Lung (tissue), 12 donors: ENCODE measurements around the gene C2orf42. TPM values are rescaled to one million over a fixed set of nuclear protein-coding genes. Genes with fewer than 3 reads are reported as not detected.

ENCODE experiments used
- ATAC-seq: fragments of 200-7000 bp; cut with Tn5 transposase; one replicate; pipeline ENCODE4 v1.9.1; 2020; ENCODE audit warnings: moderate number of reproducible peaks; ENCODE audit not compliant: insufficient read depth, low FRiP score
- DNase-seq, 3 donors: peaks; one replicate each; pipeline ENCODE4 v3.0.0-alpha.2; 2013 to 2017
- H3K27ac ChIP-seq, 2 donors: one replicate each; pipeline ENCODE4 v1.5.1; 2013; ENCODE audit warnings: mild to moderate bottlenecking in 2 of 2, moderate library complexity in 2 of 2, control low read depth in 1 of 2, inconsistent platforms in 1 of 2, low read depth in 1 of 2, low read length in 1 of 2
- H3K27me3 ChIP-seq, 3 donors: one replicate each; pipeline ENCODE4 v1.5.1; 2013; ENCODE audit warnings: low read length in 2 of 3; ENCODE audit not compliant: control insufficient read depth in 3 of 3, insufficient read depth in 3 of 3
- H3K36me3 ChIP-seq, 4 donors: one replicate each; pipeline ENCODE4 v1.5.1; 2013; ENCODE audit warnings: low read length in 4 of 4, mild to moderate bottlenecking in 1 of 4, moderate library complexity in 1 of 4; ENCODE audit not compliant: control insufficient read depth in 4 of 4, insufficient read depth in 4 of 4
- H3K4me1 ChIP-seq, 5 donors: one replicate each; pipeline ENCODE4 v1.5.1; 2013; ENCODE audit warnings: low read length in 5 of 5, mild to moderate bottlenecking in 2 of 5, moderate library complexity in 1 of 5; ENCODE audit not compliant: control insufficient read depth in 5 of 5, insufficient read depth in 5 of 5
- H3K4me3 ChIP-seq: one replicate; pipeline ENCODE4 v1.5.1; 2013; ENCODE audit warnings: mild to moderate bottlenecking, control low read depth, moderate library complexity
- H3K9ac ChIP-seq, 2 donors: one replicate each; pipeline ENCODE4 v1.5.1; 2013; ENCODE audit warnings: low read length in 2 of 2, control low read depth in 1 of 2; ENCODE audit not compliant: insufficient read depth in 1 of 2
- H3K9me3 ChIP-seq, 4 donors: one replicate each; pipeline ENCODE4 v1.5.1; 2013; ENCODE audit warnings: low read length in 3 of 4, mild to moderate bottlenecking in 1 of 4, moderate library complexity in 1 of 4; ENCODE audit not compliant: control insufficient read depth in 4 of 4, insufficient read depth in 3 of 4
- CTCF ChIP-seq: IDR thresholded peaks from 2 replicates; pipeline ENCODE4 v1.5.1; 2012; ENCODE audit warnings: mild to moderate bottlenecking; ENCODE audit errors: control extremely low read depth, extremely low read depth
- WGBS, 2 donors: extraction: QIAGEN DNeasy Blood & Tissue Kit; methylation state at CpG; one replicate each; pipeline ENCODE4 v1.1.7; 2013; 5-methylcytosine and 5-hydroxymethylcytosine counted together
- polyA plus RNA-seq, 2 donors: library from polyadenylated mRNA; stranded (reverse); fragments of 200-250 nt; gene quantifications; one replicate each; pipeline ENCODE4 v1.2.1, GENCODE V29; 2013
- total RNA-seq, 2 donors: library from RNA; depleted of rRNA in 1 of 2; stranded (reverse); fragments of >200 nt in 1 of 2; gene quantifications; one replicate each; pipeline ENCODE4 v1.2.1, GENCODE V29; 2014 to 2021
- donor health status: control.
- donor health status: control.
- donor health status: Bipolar disorder and iron deficiency.
- donor health status: healthy.
- donor health status: DM: yes; HTN: yes; CAD: no.

The C2orf42 gene
- total and polyA plus RNA-seq, 4 donors, result 4.3 to 15.0 (median 9.3) TPM

- H3K27me3 ChIP-seq, result no peaks in the 10 kb centered on the region
These were observed 89.6 kb downstream of the C2orf42 start for GRCh38 chr2:70101174-70101573.

More at GRCh38 chr2:70101174-70101573, 89.6 kb downstream of the C2orf42 start:
- H3K9ac ChIP-seq, result no peak overlapping the region
- no peak overlapping the region for H3K4me3 ChIP-seq
- no peak overlapping the region for H3K27ac ChIP-seq
- DNase-seq (no peak), ATAC-seq (no peak)
- H3K4me1 ChIP-seq, result peaks cover 0 to 9% (median 0%) of the 10 kb centered on the region in 5 donors
- H3K9me3 ChIP-seq, result no peaks in the 10 kb centered on the region
- 97% methylated on average over 6 of the region's 6 CpGs for WGBS, 2 donors
- no peak for TF ChIP-seq CTCF
- H3K36me3 ChIP-seq, result no peaks in the 10 kb centered on the region

Other genes with a start within 250 kb of the C2orf42 start
- 1 to 10 TPM; 1.4 to 2.9 TPM for gene ASPRV1, start 229.4 kb downstream of the C2orf42 start, total RNA-seq
- gene ASPRV1, start 229.4 kb downstream of the C2orf42 start, polyA plus RNA-seq, result 1 to 10 TPM in 1 of 2 donors, under 1 TPM in 1; 0.94 to 1.1 TPM
- gene PCBP1, start 103.5 kb downstream of the C2orf42 start, total RNA-seq, result 100 to 1,000 TPM; 134 to 326 TPM
- gene PCBP1, start 103.5 kb downstream of the C2orf42 start, polyA plus RNA-seq, result 100 to 1,000 TPM; 268 to 453 TPM
- 100 to 1,000 TPM in 1 of 2 donors, 10 to 100 TPM in 1; 67.5 to 403 TPM for gene TIA1, start 57.6 kb upstream of the C2orf42 start, total RNA-seq
- 10 to 100 TPM; 31.5 to 62.9 TPM for gene TIA1, start 57.6 kb upstream of the C2orf42 start, polyA plus RNA-seq
- 10 to 100 TPM; 65.1 to 76.5 TPM for gene PCYOX1, start 67.1 kb upstream of the C2orf42 start, total RNA-seq
- gene PCYOX1, start 67.1 kb upstream of the C2orf42 start, polyA plus RNA-seq, result 10 to 100 TPM; 12.0 to 16.4 TPM
- 100 to 1,000 TPM in 1 of 2 donors, 10 to 100 TPM in 1; 85.0 to 108 TPM for gene SNRPG, start 102.7 kb upstream of the C2orf42 start, total RNA-seq
- gene SNRPG, start 102.7 kb upstream of the C2orf42 start, polyA plus RNA-seq, result 100 to 1,000 TPM; 151 to 298 TPM
- gene FAM136A, start 111.0 kb upstream of the C2orf42 start, total RNA-seq, result 10 to 100 TPM; 23.7 to 31.7 TPM
- 10 to 100 TPM; 28.6 to 37.0 TPM for gene FAM136A, start 111.0 kb upstream of the C2orf42 start, polyA plus RNA-seq